H1 (cell line): ENCODE measurements around the gene TEAD1. TPM values are rescaled to one million over a fixed set of nuclear protein-coding genes. Genes with fewer than 3 reads are reported as not detected.
A peak's percentile ranks its signal among the peaks of the same experiment; 100 is the strongest.

Experiments
- CTCF ChIA-PET: fragments of 300-600 bp; sonication (Branson Sonifier 250); formaldehyde crosslinking; loops from one replicate; lab custom pipeline; 2021; ENCODE audit not compliant: partially characterized antibody; lab: Charles Lee
- POLR2A ChIA-PET: fragments of 300-600 bp; sonication (Branson Sonifier 250); formaldehyde crosslinking; loops from one replicate; lab custom pipeline; 2021; ENCODE audit warnings: inconsistent platforms; ENCODE audit not compliant: partially characterized antibody; lab: Charles Lee
- DNase-seq, 2 experiments: peaks; one replicate each; pipeline versions ENCODE4 v3.0.0 to v3.0.0-alpha.2; 2010 to 2022; ENCODE audit warnings: low spot score in 2 of 2, low read depth in 1 of 2, mixed read lengths in 1 of 2
- FAIRE-seq: peaks from 2 replicates; lab custom pipeline; 2011; peaks lifted over from hg19 to GRCh38; lab: Jason Lieb, UNC
- H2AFZ ChIP-seq: 2 replicates; pipeline ENCODE4 v1.8.1; 2012; ENCODE audit warnings: low read length, inconsistent platforms
- H2AK5ac ChIP-seq: 2 replicates; pipeline ENCODE4 v1.6.1; 2013; ENCODE audit warnings: low read depth, low read length
- H2BK120ac ChIP-seq: replicated peaks from 2 replicates; pipeline ENCODE3; 2013; ENCODE audit warnings: low read depth, low read length, inconsistent platforms
- H2BK12ac ChIP-seq: 2 replicates; pipeline ENCODE4 v1.6.1; 2013; ENCODE audit warnings: low read depth, low read length
- H2BK15ac ChIP-seq: 2 replicates; pipeline ENCODE4 v1.6.1; 2013; ENCODE audit warnings: low read length
- H2BK20ac ChIP-seq: 2 replicates; pipeline ENCODE4 v1.6.1; 2013; ENCODE audit warnings: low read length
- H2BK5ac ChIP-seq: 2 replicates; pipeline ENCODE4 v1.6.1; 2013; ENCODE audit warnings: low read depth, low read length
- H3K14ac ChIP-seq: 2 replicates; pipeline ENCODE4 v1.6.1; 2013; ENCODE audit warnings: inconsistent platforms; ENCODE audit not compliant: insufficient read length
- H3K18ac ChIP-seq: 2 replicates; pipeline ENCODE4 v1.6.1; 2013; ENCODE audit warnings: low read length; ENCODE audit errors: extremely low read depth
- H3K23ac ChIP-seq: 2 replicates; pipeline ENCODE4 v1.6.1; 2013; ENCODE audit warnings: inconsistent platforms; ENCODE audit not compliant: insufficient read length
- H3K23me2 ChIP-seq: 2 replicates; pipeline ENCODE4 v1.6.1; 2013; ENCODE audit warnings: low read depth, low read length
- H3K27ac ChIP-seq: 2 replicates; pipeline ENCODE4 v1.6.1; 2011; ENCODE audit warnings: low read depth, low read length, inconsistent platforms
- H3K27me3 ChIP-seq, 4 experiments: replicated peaks in 1 of 4; 1 replicate in 1 of 4; 2 replicates in 3 of 4; pipeline versions ENCODE4 v1.6.1 to v1.8.1; 2011 to 2013; ENCODE audit warnings: low read length in 3 of 4, mild to moderate bottlenecking in 3 of 4, inconsistent platforms in 2 of 4, mixed read lengths in 2 of 4, moderate library complexity in 1 of 4; ENCODE audit not compliant: control insufficient read depth in 3 of 4, insufficient read depth in 3 of 4; ENCODE audit errors: extremely low read depth in 1 of 4
- H3K36me3 ChIP-seq, 4 experiments: 2 replicates each; pipeline versions ENCODE4 v1.6.1 to v1.8.1; 2011 to 2013; ENCODE audit warnings: mild to moderate bottlenecking in 4 of 4, low read length in 3 of 4, moderate library complexity in 2 of 4, control low read depth in 1 of 4, inconsistent platforms in 1 of 4; ENCODE audit not compliant: insufficient read depth in 4 of 4, control insufficient read depth in 2 of 4
- H3K4ac ChIP-seq: replicated peaks from 2 replicates; pipeline ENCODE3; 2013; ENCODE audit warnings: low read length, low read depth, mixed read lengths, inconsistent platforms; ENCODE audit not compliant: insufficient read length
- H3K4me1 ChIP-seq, 4 experiments: replicated peaks in 1 of 4; 1 replicate in 1 of 4; 2 replicates in 3 of 4; pipeline versions ENCODE4 v1.6.1 to v1.8.1; 2011 to 2013; ENCODE audit warnings: low read length in 3 of 4, inconsistent platforms in 2 of 4, mixed read lengths in 1 of 4; ENCODE audit not compliant: insufficient read depth in 4 of 4, control insufficient read depth in 3 of 4
- H3K4me2 ChIP-seq, 2 experiments: 2 replicates each; pipeline versions ENCODE4 v1.6.1 to v1.8.1; 2011 to 2013; ENCODE audit warnings: low read depth in 2 of 2, low read length in 2 of 2, control low read depth in 1 of 2, inconsistent platforms in 1 of 2, mild to moderate bottlenecking in 1 of 2; ENCODE audit not compliant: insufficient read depth in 1 of 2
- H3K4me3 ChIP-seq, 4 experiments: fragments of 200-600, 300-600 bp in 1 of 4; sonication (generic), shearing (Covaris generic), sonication (Bioruptor Twin) in 1 of 4; 2 replicates each; pipeline versions ENCODE4 v1.5.1 to v1.8.1; 2011 to 2016; ENCODE audit warnings: low read length in 4 of 4, low read depth in 3 of 4, control low read depth in 2 of 4, inconsistent platforms in 2 of 4, mild to moderate bottlenecking in 2 of 4, mixed read lengths in 1 of 4, moderate library complexity in 1 of 4; ENCODE audit not compliant: insufficient read depth in 2 of 4; ENCODE audit errors: extremely low read depth in 1 of 4
- H3K56ac ChIP-seq: replicated peaks from 2 replicates; pipeline ENCODE3; 2013; ENCODE audit warnings: low read depth, mild to moderate bottlenecking, mixed read lengths, low read length, inconsistent platforms; ENCODE audit not compliant: insufficient read length
- H3K79me1 ChIP-seq: 2 replicates; pipeline ENCODE4 v1.6.1; 2013; ENCODE audit warnings: low read depth, low read length, control low read depth
- H3K79me2 ChIP-seq, 2 experiments: 2 replicates each; pipeline versions ENCODE4 v1.6.1 to v1.8.1; 2012 to 2013; ENCODE audit warnings: low read length in 2 of 2, mild to moderate bottlenecking in 2 of 2, inconsistent platforms in 1 of 2; ENCODE audit not compliant: insufficient read depth in 2 of 2, control insufficient read depth in 1 of 2
- H3K9ac ChIP-seq, 4 experiments: replicated peaks in 1 of 4; 1 replicate in 1 of 4; 2 replicates in 3 of 4; pipeline versions ENCODE4 v1.6.1 to v1.8.1; 2011 to 2013; ENCODE audit warnings: low read depth in 3 of 4, low read length in 3 of 4, control low read depth in 2 of 4, mild to moderate bottlenecking in 2 of 4, moderate library complexity in 2 of 4, inconsistent platforms in 1 of 4; ENCODE audit errors: extremely low read depth in 1 of 4
- H3K9me3 ChIP-seq, 2 experiments: 2 replicates each; pipeline versions ENCODE4 v1.6.1 to v1.8.1; 2012 to 2013; ENCODE audit warnings: mild to moderate bottlenecking in 2 of 2, moderate library complexity in 2 of 2, control low read depth in 1 of 2, inconsistent platforms in 1 of 2, low read depth in 1 of 2, low read length in 1 of 2, mixed read lengths in 1 of 2; ENCODE audit not compliant: insufficient read depth in 2 of 2
- H4K20me1 ChIP-seq, 2 experiments: replicated peaks in 1 of 2; 2 replicates each; pipeline versions ENCODE3 to v1.8.1; 2011 to 2013; ENCODE audit warnings: inconsistent platforms in 2 of 2, low read length in 2 of 2, mild to moderate bottlenecking in 1 of 2; ENCODE audit not compliant: insufficient read depth in 2 of 2, control insufficient read depth in 1 of 2
- H4K5ac ChIP-seq: 2 replicates; pipeline ENCODE4 v1.6.1; 2013; ENCODE audit warnings: low read length, low read depth, mixed read lengths, inconsistent platforms; ENCODE audit not compliant: insufficient read length
- H4K8ac ChIP-seq: 2 replicates; pipeline ENCODE4 v1.8.0; 2013; ENCODE audit warnings: mild to moderate bottlenecking, moderate library complexity, low read length, inconsistent platforms; ENCODE audit not compliant: insufficient read depth; ENCODE audit errors: extremely low read depth
- H4K91ac ChIP-seq: replicated peaks from 2 replicates; pipeline ENCODE3; 2013; ENCODE audit warnings: low read length, mixed read lengths, inconsistent platforms; ENCODE audit not compliant: insufficient read length
- CHD2 ChIP-seq: IDR thresholded peaks from 2 replicates; pipeline ENCODE4 v1.6.1; 2012; ENCODE audit warnings: low read length, improper control_type of control experiment
- KDM4A ChIP-seq: IDR thresholded peaks from one replicate; pipeline ENCODE4 v1.7.1; 2012; ENCODE audit warnings: low read depth, mild to moderate bottlenecking, moderate library complexity, low read length, inconsistent platforms; ENCODE audit not compliant: severe bottlenecking
- RXRA ChIP-seq: IDR thresholded peaks from 2 replicates; pipeline ENCODE4 v1.6.1; 2011; ENCODE audit warnings: low read depth, mild to moderate bottlenecking, low read length, moderate library complexity; ENCODE audit not compliant: insufficient read depth
- SP1 ChIP-seq: IDR thresholded peaks from 2 replicates; pipeline ENCODE4 v1.6.1; 2011; ENCODE audit warnings: low read depth, low read length
- SP4 ChIP-seq: IDR thresholded peaks from 2 replicates; pipeline ENCODE4 v1.6.1; 2012; ENCODE audit warnings: low read length, inconsistent platforms
- WGBS, 2 experiments: shearing (Covaris generic) in 1 of 2; methylation state at CpG; one replicate each; pipeline versions ENCODE4 v1.1.6 to v1.1.7; 2013 to 2015; ENCODE audit warnings: low lambda C conversion rate in 2 of 2, mixed read lengths in 2 of 2, inconsistent platforms in 1 of 2, low coverage in 1 of 2, missing lambda C conversion rate in 1 of 2; ENCODE audit not compliant: insufficient replicate concordance in 2 of 2, insufficient coverage in 1 of 2, insufficient read length in 1 of 2; ENCODE audit errors: extremely low coverage in 1 of 2, missing lambda C conversion rate in 1 of 2; 5-methylcytosine and 5-hydroxymethylcytosine counted together
- polyA plus RNA-seq, 7 experiments: library from polyadenylated mRNA; depleted of rRNA in 3 of 7; stranded (reverse) in 5 of 7; unstranded in 2 of 7; fragments of >200 nt in 5 of 7; fragments of 200-250 nt in 2 of 7; gene quantifications; 1 replicate in 5 of 7; 2 replicates in 1 of 7; 4 replicates in 1 of 7; pipeline versions ENCODE4 v1.2.1 to v1.2.3, GENCODE V29; 2011 to 2013; ENCODE audit warnings: missing spikeins in 2 of 7, mixed read lengths in 2 of 7
- total RNA-seq: library from RNA; stranded (reverse); fragmentation: NEBNext Ultra II Directional; extraction: Animal tissue kit (Norgen Biotek cat#: 25700); gene quantifications from 2 replicates; pipeline ENCODE4 v1.2.1, GENCODE V29; 2021

Gene TEAD1
- total and polyA plus RNA-seq, 2 of the 8 experiments (the other 6 are each of a cell fraction or from before 2014, with no cell fraction given) = 15.6 to 67.4 TPM

DNA sequence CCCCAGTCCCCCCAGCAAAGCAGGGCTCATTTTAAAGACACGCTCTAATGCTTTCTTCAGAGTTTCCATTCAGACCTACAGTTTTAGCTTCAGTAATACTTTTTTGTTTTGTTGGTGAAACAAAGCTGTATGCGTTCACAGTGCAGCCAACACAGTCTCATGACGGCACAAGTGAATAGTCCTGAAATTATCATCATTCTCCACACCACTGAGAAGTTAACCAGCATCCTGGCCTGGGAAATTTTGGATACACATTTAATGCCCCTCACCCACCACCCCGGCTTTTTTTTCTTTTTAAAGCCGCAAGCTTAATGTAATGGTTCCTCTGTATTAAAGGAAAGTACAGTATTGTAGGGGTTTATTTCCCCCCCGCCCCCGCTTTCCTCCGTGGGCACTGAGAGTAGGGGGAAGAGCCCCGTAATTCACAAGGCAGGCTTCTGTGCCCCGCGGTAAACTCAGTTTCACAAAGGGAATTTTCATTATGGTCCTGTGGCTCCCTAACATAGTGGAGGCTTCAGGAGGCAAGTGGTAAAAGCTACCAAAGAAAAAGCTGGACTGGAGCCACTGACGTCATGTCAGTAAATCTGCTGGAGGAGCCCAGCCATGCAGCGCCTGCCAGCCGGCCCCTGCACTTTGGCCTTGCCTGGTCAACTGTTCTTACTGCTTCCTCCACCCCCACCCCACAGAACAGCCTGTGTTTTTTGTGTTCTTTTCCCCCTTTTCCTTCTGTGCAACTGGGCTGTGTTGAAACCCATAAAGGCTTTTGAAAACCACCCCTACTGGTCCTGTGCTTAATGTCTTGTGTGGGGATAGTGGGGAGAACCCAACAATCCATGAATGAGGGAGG lies 18.2 kb downstream of the TEAD1 start:
- DNase-seq (no peak), FAIRE-seq (no peak)
- Histone ChIP-seq H3K79me2 (peaks cover 6 to 98% of the 10 kb centered on the region in 2 experiments), H3K4me3 (no peak overlapping the region), H3K36me3 (no peaks in the 10 kb centered on the region), H3K9ac (no peak overlapping the region), H3K4me2 (peak overlapping the region in 1 of 2 experiments; percentile 40; a peak in 1 of 4 replicates), H3K14ac (no peak overlapping the region), H3K79me1 (peaks cover 11% of the 10 kb centered on the region), H3K18ac (no peak overlapping the region), H2BK120ac (no peak overlapping the region), H3K4ac (no peak overlapping the region), H4K8ac (no peak overlapping the region), H2BK15ac (no peak overlapping the region), H4K20me1 (peaks cover 46 to 51% of the 10 kb centered on the region in 2 experiments), H3K23ac (no peak overlapping the region), H3K9me3 (no peaks in the 10 kb centered on the region), H3K56ac (no peak overlapping the region), H4K91ac (no peak overlapping the region), H3K4me1 (peaks cover 25 to 51% (median 40%) of the 10 kb centered on the region in 4 experiments), H3K23me2 (peaks cover 2% of the 10 kb centered on the region; the same call in 1 of the 2 replicates), H2BK5ac (no peak overlapping the region), H4K5ac (no peak overlapping the region), H2BK20ac (no peak overlapping the region), H2BK12ac (no peak overlapping the region), H2AFZ (no peak overlapping the region), H3K27me3 (peaks cover 0 to 7% (median 0%) of the 10 kb centered on the region in 4 experiments; a peak in 4 of 7 replicates), H2AK5ac (no peak overlapping the region), H3K27ac (no peak overlapping the region)
- ChIA-PET POLR2A (interaction anchor here (0.6 to 2.3 kb wide), 5 partner anchors 12 to 203 kb away, joined by 3 to 12 read pairs (median 3); no protein-coding TSS in a partner anchor), CTCF (interaction anchor here (0.7 to 3.4 kb wide), 7 partner anchors 8 to 188 kb away, joined by 3 to 15 read pairs (median 4); no protein-coding TSS in a partner anchor)
- TF ChIP-seq SP4 = no peak
- TF ChIP-seq SP1 = no peak
- TF ChIP-seq KDM4A = no peak
- no peak for TF ChIP-seq RXRA
- TF ChIP-seq CHD2 = no peak
- 71% methylated on average over 14 of the region's 14 CpGs; no CpG with 5 or more reads in 1 of the 2 experiments for WGBS, 2 experiments
